Measurements from ENCODE around the gene TNNC2.

Gene TNNC2

DNA sequence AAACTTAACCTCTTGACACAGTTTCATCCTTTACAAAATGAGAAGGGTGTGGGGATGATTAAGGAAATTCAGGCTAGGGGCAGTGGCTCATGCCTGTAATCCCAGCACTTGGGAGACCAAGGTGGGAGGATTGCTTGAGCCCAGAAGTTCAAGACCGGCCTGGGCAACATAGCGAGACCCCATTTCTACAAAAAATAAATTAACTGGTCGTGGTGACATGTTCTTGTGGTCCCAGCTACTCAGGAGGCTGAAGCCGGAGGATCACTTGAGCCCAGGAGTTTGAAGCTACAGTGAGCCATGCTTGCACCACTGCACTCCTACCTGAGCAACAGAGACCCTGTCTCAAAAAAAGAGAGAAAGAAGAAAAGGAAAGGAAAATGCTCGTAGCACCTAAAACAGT, 39.3 kb upstream of the TNNC2 start:
- no peak for DNase-seq (ENCODE audit: low spot score)
- in situ Hi-C loops (cut with MboI; ENCODE audit: low pct_unique_long_range_greater_than_20kb, low sequenced_read_pairs, unreplicated experiment): no loop called here
- TF ChIP-seq, protein P1, sequence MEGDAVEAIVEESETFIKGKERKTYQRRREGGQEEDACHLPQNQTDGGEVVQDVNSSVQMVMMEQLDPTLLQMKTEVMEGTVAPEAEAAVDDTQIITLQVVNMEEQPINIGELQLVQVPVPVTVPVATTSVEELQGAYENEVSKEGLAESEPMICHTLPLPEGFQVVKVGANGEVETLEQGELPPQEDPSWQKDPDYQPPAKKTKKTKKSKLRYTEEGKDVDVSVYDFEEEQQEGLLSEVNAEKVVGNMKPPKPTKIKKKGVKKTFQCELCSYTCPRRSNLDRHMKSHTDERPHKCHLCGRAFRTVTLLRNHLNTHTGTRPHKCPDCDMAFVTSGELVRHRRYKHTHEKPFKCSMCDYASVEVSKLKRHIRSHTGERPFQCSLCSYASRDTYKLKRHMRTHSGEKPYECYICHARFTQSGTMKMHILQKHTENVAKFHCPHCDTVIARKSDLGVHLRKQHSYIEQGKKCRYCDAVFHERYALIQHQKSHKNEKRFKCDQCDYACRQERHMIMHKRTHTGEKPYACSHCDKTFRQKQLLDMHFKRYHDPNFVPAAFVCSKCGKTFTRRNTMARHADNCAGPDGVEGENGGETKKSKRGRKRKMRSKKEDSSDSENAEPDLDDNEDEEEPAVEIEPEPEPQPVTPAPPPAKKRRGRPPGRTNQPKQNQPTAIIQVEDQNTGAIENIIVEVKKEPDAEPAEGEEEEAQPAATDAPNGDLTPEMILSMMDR (IDR thresholded peaks at IDR 0.05; ENCODE audit: extremely low read depth, insufficient read depth, missing control alignments): no peak

DNA sequence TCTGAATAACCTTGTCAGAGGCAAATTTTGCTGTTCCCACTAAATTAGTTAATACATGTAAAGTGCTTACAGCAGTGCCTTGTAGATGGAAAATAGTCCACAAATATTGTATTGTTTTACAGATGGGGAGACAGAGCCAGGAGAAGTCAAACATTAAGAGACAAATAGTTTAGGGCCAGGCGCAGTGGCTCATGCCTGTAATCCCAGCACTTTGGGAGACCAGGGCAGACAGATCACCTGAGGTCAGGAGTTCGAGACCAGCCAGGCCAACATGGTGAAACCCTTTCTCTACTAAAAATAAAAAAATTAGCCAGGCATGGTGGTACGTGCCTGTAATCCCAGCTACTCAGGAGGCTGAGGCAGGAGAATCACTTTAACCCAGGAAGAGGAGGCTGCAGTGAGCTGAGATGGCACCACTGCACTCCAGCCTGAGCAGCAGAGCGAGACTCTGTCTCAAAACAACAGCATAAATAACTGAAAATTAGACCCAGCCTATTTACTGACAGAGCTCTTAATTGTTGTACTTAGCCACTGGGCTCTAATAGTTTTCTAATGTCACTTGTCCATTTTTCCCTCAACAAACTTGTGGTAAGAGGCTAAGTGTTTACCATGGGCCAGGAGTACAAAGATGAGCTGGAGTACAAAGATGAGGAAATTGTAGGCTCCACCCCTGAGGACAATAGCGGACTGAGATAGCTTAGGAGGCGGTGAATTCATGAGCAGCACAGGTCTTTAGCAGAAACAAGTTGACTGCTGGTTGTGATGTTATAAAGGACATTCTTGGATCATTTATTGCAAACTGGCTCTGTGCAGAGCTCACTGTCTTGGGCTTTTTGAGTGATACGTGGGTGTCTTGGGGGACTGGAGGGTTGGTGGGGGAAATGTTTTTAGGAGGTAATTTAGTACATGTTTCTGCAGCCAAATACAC, 36.7 kb upstream of the TNNC2 start:
- DNase-seq (ENCODE audit: low spot score): no peak
- TF ChIP-seq, protein P1 (IDR thresholded peaks at IDR 0.05; ENCODE audit: extremely low read depth, insufficient read depth, missing control alignments): no peak
- in situ Hi-C loops (cut with MboI; ENCODE audit: low pct_unique_long_range_greater_than_20kb, low sequenced_read_pairs, unreplicated experiment): no loop called here

DNA sequence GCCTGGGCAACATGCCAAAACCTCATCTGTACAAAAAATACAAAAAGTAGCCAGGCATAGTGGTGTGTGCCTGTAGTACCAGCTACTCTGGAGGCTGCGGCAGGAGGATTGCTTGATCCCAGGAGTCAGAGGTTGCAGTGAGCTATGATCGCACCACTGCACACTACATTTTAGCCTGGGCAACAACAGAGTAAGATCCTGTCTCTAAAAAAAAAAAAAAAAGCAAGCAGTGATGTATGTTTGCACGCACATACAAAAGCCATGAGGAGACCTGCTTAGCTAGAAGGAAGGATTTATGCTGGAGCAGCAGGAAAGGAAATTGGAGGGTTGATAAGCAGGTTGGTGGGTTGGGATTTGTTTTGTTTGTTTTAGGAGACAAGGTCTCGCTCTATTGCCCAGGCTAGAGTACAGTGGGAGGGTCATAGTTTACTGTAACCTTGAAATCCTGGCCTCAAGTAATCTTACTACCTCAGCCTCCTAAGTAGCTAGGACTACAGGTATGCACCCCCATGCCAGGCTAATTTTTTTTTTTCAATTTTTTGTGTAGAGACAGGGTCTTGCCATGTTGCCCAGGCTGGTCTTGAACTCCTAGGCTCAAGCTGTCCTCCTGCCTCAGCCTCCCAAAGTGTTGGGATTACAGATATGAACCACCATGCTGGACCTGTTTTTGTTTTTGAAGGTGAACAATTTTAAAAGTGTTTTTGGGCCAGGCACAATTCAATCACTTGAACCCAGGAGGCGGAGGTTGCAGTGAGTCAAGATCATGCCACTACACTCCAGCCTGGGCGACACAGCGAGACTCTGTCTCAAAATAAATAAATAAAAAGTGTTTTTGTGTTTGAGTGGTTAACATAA, 34.3 kb upstream of the TNNC2 start:
- in situ Hi-C loops (cut with MboI; ENCODE audit: low pct_unique_long_range_greater_than_20kb, low sequenced_read_pairs, unreplicated experiment): no loop called here
- no peak for DNase-seq (ENCODE audit: low spot score)
- TF ChIP-seq, protein P1 (IDR thresholded peaks at IDR 0.05; ENCODE audit: extremely low read depth, insufficient read depth, missing control alignments): no peak

- in situ Hi-C loops (cut with MboI; ENCODE audit: low pct_unique_long_range_greater_than_20kb, low sequenced_read_pairs, unreplicated experiment): no loop called here
- TF ChIP-seq, protein P1 (IDR thresholded peaks at IDR 0.05; ENCODE audit: extremely low read depth, insufficient read depth, missing control alignments): no peak
- no peak for DNase-seq (ENCODE audit: low spot score)
These were observed 33.6 kb upstream of the TNNC2 start for GRCh38 chr20:45860560-45861220.

DNA sequence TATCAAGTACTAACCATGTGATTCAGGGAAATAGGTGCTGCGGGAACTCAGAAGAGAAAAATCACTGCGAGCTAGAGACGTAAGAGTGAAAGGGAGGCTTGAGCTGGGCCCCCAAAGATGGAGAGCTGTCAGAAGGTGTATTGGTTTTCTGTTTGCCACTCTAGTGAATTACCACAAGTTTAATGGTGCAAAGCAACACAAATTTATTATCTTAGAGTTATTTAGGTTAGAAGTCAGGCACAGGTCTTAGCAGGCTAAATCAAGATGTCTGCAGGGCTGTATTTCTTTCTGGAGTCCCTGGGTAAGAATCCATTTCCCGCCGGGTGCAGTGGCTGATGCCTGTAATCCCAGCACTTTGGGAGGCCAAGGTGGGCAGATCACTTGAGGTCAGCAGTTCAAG, 32.8 kb upstream of the TNNC2 start:
- TF ChIP-seq, protein P1 (IDR thresholded peaks at IDR 0.05; ENCODE audit: extremely low read depth, insufficient read depth, missing control alignments): no peak
- in situ Hi-C loops (cut with MboI; ENCODE audit: low pct_unique_long_range_greater_than_20kb, low sequenced_read_pairs, unreplicated experiment): no loop called here

GRCh38 chr20:45857882-45858216, 30.7 kb upstream of the TNNC2 start:
- peak; percentile 73 for DNase-seq (ENCODE audit: low spot score)
- in situ Hi-C loops (cut with MboI; ENCODE audit: low pct_unique_long_range_greater_than_20kb, low sequenced_read_pairs, unreplicated experiment): no loop called here
- TF ChIP-seq, protein P1 (IDR thresholded peaks at IDR 0.05; ENCODE audit: extremely low read depth, insufficient read depth, missing control alignments): no peak

More for the DNA sequence above, 32.8 kb upstream of the TNNC2 start:
- DNase-seq (ENCODE audit: low spot score): no peak
